H1 (cell line): ENCODE data around the gene SERPINA10. TPM values are rescaled to one million over a fixed set of nuclear protein-coding genes. Genes with fewer than 3 reads are reported as not detected.

Experiments
- CTCF ChIA-PET: fragments of 300-600 bp; sonication (Branson Sonifier 250); formaldehyde crosslinking; loops from one replicate; lab custom pipeline; 2021; ENCODE audit not compliant: partially characterized antibody; lab: Charles Lee
- POLR2A ChIA-PET: fragments of 300-600 bp; sonication (Branson Sonifier 250); formaldehyde crosslinking; loops from one replicate; lab custom pipeline; 2021; ENCODE audit warnings: inconsistent platforms; ENCODE audit not compliant: partially characterized antibody; lab: Charles Lee
- DNase-seq, 2 experiments: peaks; one replicate each; pipeline versions ENCODE4 v3.0.0 to v3.0.0-alpha.2; 2010 to 2022; ENCODE audit warnings: low spot score in 2 of 2, low read depth in 1 of 2, mixed read lengths in 1 of 2
- FAIRE-seq: peaks from 2 replicates; lab custom pipeline; 2011; peaks lifted over from hg19 to GRCh38; lab: Jason Lieb, UNC
- H2AFZ ChIP-seq: 2 replicates; pipeline ENCODE4 v1.8.1; 2012; ENCODE audit warnings: low read length, inconsistent platforms
- H2AK5ac ChIP-seq: 2 replicates; pipeline ENCODE4 v1.6.1; 2013; ENCODE audit warnings: low read depth, low read length
- H2BK120ac ChIP-seq: replicated peaks from 2 replicates; pipeline ENCODE3; 2013; ENCODE audit warnings: low read depth, low read length, inconsistent platforms
- H2BK12ac ChIP-seq: 2 replicates; pipeline ENCODE4 v1.6.1; 2013; ENCODE audit warnings: low read depth, low read length
- H2BK15ac ChIP-seq: 2 replicates; pipeline ENCODE4 v1.6.1; 2013; ENCODE audit warnings: low read length
- H2BK20ac ChIP-seq: 2 replicates; pipeline ENCODE4 v1.6.1; 2013; ENCODE audit warnings: low read length
- H2BK5ac ChIP-seq: 2 replicates; pipeline ENCODE4 v1.6.1; 2013; ENCODE audit warnings: low read depth, low read length
- H3K14ac ChIP-seq: 2 replicates; pipeline ENCODE4 v1.6.1; 2013; ENCODE audit warnings: inconsistent platforms; ENCODE audit not compliant: insufficient read length
- H3K18ac ChIP-seq: 2 replicates; pipeline ENCODE4 v1.6.1; 2013; ENCODE audit warnings: low read length; ENCODE audit errors: extremely low read depth
- H3K23ac ChIP-seq: 2 replicates; pipeline ENCODE4 v1.6.1; 2013; ENCODE audit warnings: inconsistent platforms; ENCODE audit not compliant: insufficient read length
- H3K23me2 ChIP-seq: 2 replicates; pipeline ENCODE4 v1.6.1; 2013; ENCODE audit warnings: low read depth, low read length
- H3K27ac ChIP-seq: 2 replicates; pipeline ENCODE4 v1.6.1; 2011; ENCODE audit warnings: low read depth, low read length, inconsistent platforms
- H3K27me3 ChIP-seq, 4 experiments: replicated peaks in 1 of 4; 1 replicate in 1 of 4; 2 replicates in 3 of 4; pipeline versions ENCODE4 v1.6.1 to v1.8.1; 2011 to 2013; ENCODE audit warnings: low read length in 3 of 4, mild to moderate bottlenecking in 3 of 4, inconsistent platforms in 2 of 4, mixed read lengths in 2 of 4, moderate library complexity in 1 of 4; ENCODE audit not compliant: control insufficient read depth in 3 of 4, insufficient read depth in 3 of 4; ENCODE audit errors: extremely low read depth in 1 of 4
- H3K36me3 ChIP-seq, 4 experiments: 2 replicates each; pipeline versions ENCODE4 v1.6.1 to v1.8.1; 2011 to 2013; ENCODE audit warnings: mild to moderate bottlenecking in 4 of 4, low read length in 3 of 4, moderate library complexity in 2 of 4, control low read depth in 1 of 4, inconsistent platforms in 1 of 4; ENCODE audit not compliant: insufficient read depth in 4 of 4, control insufficient read depth in 2 of 4
- H3K4ac ChIP-seq: replicated peaks from 2 replicates; pipeline ENCODE3; 2013; ENCODE audit warnings: low read length, low read depth, mixed read lengths, inconsistent platforms; ENCODE audit not compliant: insufficient read length
- H3K4me1 ChIP-seq, 4 experiments: replicated peaks in 1 of 4; 1 replicate in 1 of 4; 2 replicates in 3 of 4; pipeline versions ENCODE4 v1.6.1 to v1.8.1; 2011 to 2013; ENCODE audit warnings: low read length in 3 of 4, inconsistent platforms in 2 of 4, mixed read lengths in 1 of 4; ENCODE audit not compliant: insufficient read depth in 4 of 4, control insufficient read depth in 3 of 4
- H3K4me2 ChIP-seq, 2 experiments: 2 replicates each; pipeline versions ENCODE4 v1.6.1 to v1.8.1; 2011 to 2013; ENCODE audit warnings: low read depth in 2 of 2, low read length in 2 of 2, control low read depth in 1 of 2, inconsistent platforms in 1 of 2, mild to moderate bottlenecking in 1 of 2; ENCODE audit not compliant: insufficient read depth in 1 of 2
- H3K4me3 ChIP-seq, 4 experiments: fragments of 200-600, 300-600 bp in 1 of 4; sonication (generic), shearing (Covaris generic), sonication (Bioruptor Twin) in 1 of 4; 2 replicates each; pipeline versions ENCODE4 v1.5.1 to v1.8.1; 2011 to 2016; ENCODE audit warnings: low read length in 4 of 4, low read depth in 3 of 4, control low read depth in 2 of 4, inconsistent platforms in 2 of 4, mild to moderate bottlenecking in 2 of 4, mixed read lengths in 1 of 4, moderate library complexity in 1 of 4; ENCODE audit not compliant: insufficient read depth in 2 of 4; ENCODE audit errors: extremely low read depth in 1 of 4
- H3K56ac ChIP-seq: replicated peaks from 2 replicates; pipeline ENCODE3; 2013; ENCODE audit warnings: low read depth, mild to moderate bottlenecking, mixed read lengths, low read length, inconsistent platforms; ENCODE audit not compliant: insufficient read length
- H3K79me1 ChIP-seq: 2 replicates; pipeline ENCODE4 v1.6.1; 2013; ENCODE audit warnings: low read depth, low read length, control low read depth
- H3K79me2 ChIP-seq, 2 experiments: 2 replicates each; pipeline versions ENCODE4 v1.6.1 to v1.8.1; 2012 to 2013; ENCODE audit warnings: low read length in 2 of 2, mild to moderate bottlenecking in 2 of 2, inconsistent platforms in 1 of 2; ENCODE audit not compliant: insufficient read depth in 2 of 2, control insufficient read depth in 1 of 2
- H3K9ac ChIP-seq, 4 experiments: replicated peaks in 1 of 4; 1 replicate in 1 of 4; 2 replicates in 3 of 4; pipeline versions ENCODE4 v1.6.1 to v1.8.1; 2011 to 2013; ENCODE audit warnings: low read depth in 3 of 4, low read length in 3 of 4, control low read depth in 2 of 4, mild to moderate bottlenecking in 2 of 4, moderate library complexity in 2 of 4, inconsistent platforms in 1 of 4; ENCODE audit errors: extremely low read depth in 1 of 4
- H3K9me3 ChIP-seq, 2 experiments: 2 replicates each; pipeline versions ENCODE4 v1.6.1 to v1.8.1; 2012 to 2013; ENCODE audit warnings: mild to moderate bottlenecking in 2 of 2, moderate library complexity in 2 of 2, control low read depth in 1 of 2, inconsistent platforms in 1 of 2, low read depth in 1 of 2, low read length in 1 of 2, mixed read lengths in 1 of 2; ENCODE audit not compliant: insufficient read depth in 2 of 2
- H4K20me1 ChIP-seq, 2 experiments: replicated peaks in 1 of 2; 2 replicates each; pipeline versions ENCODE3 to v1.8.1; 2011 to 2013; ENCODE audit warnings: inconsistent platforms in 2 of 2, low read length in 2 of 2, mild to moderate bottlenecking in 1 of 2; ENCODE audit not compliant: insufficient read depth in 2 of 2, control insufficient read depth in 1 of 2
- H4K5ac ChIP-seq: 2 replicates; pipeline ENCODE4 v1.6.1; 2013; ENCODE audit warnings: low read length, low read depth, mixed read lengths, inconsistent platforms; ENCODE audit not compliant: insufficient read length
- H4K8ac ChIP-seq: 2 replicates; pipeline ENCODE4 v1.8.0; 2013; ENCODE audit warnings: mild to moderate bottlenecking, moderate library complexity, low read length, inconsistent platforms; ENCODE audit not compliant: insufficient read depth; ENCODE audit errors: extremely low read depth
- H4K91ac ChIP-seq: replicated peaks from 2 replicates; pipeline ENCODE3; 2013; ENCODE audit warnings: low read length, mixed read lengths, inconsistent platforms; ENCODE audit not compliant: insufficient read length
- SP1 ChIP-seq: IDR thresholded peaks from 2 replicates; pipeline ENCODE4 v1.6.1; 2011; ENCODE audit warnings: low read depth, low read length
- WGBS, 2 experiments: shearing (Covaris generic) in 1 of 2; methylation state at CpG; one replicate each; pipeline versions ENCODE4 v1.1.6 to v1.1.7; 2013 to 2015; ENCODE audit warnings: low lambda C conversion rate in 2 of 2, mixed read lengths in 2 of 2, inconsistent platforms in 1 of 2, low coverage in 1 of 2, missing lambda C conversion rate in 1 of 2; ENCODE audit not compliant: insufficient replicate concordance in 2 of 2, insufficient coverage in 1 of 2, insufficient read length in 1 of 2; ENCODE audit errors: extremely low coverage in 1 of 2, missing lambda C conversion rate in 1 of 2; 5-methylcytosine and 5-hydroxymethylcytosine counted together
- polyA plus RNA-seq, 7 experiments: library from polyadenylated mRNA; depleted of rRNA in 3 of 7; stranded (reverse) in 5 of 7; unstranded in 2 of 7; fragments of >200 nt in 5 of 7; fragments of 200-250 nt in 2 of 7; gene quantifications; 1 replicate in 5 of 7; 2 replicates in 1 of 7; 4 replicates in 1 of 7; pipeline versions ENCODE4 v1.2.1 to v1.2.3, GENCODE V29; 2011 to 2013; ENCODE audit warnings: missing spikeins in 2 of 7, mixed read lengths in 2 of 7
- total RNA-seq: library from RNA; stranded (reverse); fragmentation: NEBNext Ultra II Directional; extraction: Animal tissue kit (Norgen Biotek cat#: 25700); gene quantifications from 2 replicates; pipeline ENCODE4 v1.2.1, GENCODE V29; 2021

Gene SERPINA10
- total and polyA plus RNA-seq, 2 of the 8 experiments (the other 6 are each of a cell fraction or from before 2014, with no cell fraction given), result not detected

GRCh38 chr14:94322648-94323570 is 29.8 kb upstream of the SERPINA10 start, which contains the start of gene SERPINA6:
Gene SERPINA6, minus strand, starts transcription at chr14:94323336. Its CDS starts 8,688 bp downstream, at chr14:94314648.
- CTCF ChIA-PET, result interaction anchor here (0.8 to 3.3 kb wide), 6 partner anchors 10 to 288 kb away, joined by 3 to 7 read pairs (median 4); no protein-coding TSS in a partner anchor

More at GRCh38 chr14:94322648-94323570, 29.8 kb upstream of the SERPINA10 start, which contains the start of gene SERPINA6:
- FAIRE-seq, result no peak
- Histone ChIP-seq H3K79me1 (no peaks in the 10 kb centered on the region), H2BK20ac (no peak within 1 kb of the TSS), H3K4ac (no peak within 1 kb of the TSS), H2BK12ac (no peak within 1 kb of the TSS), H4K5ac (no peak within 1 kb of the TSS), H3K27me3 (no peaks in the 10 kb centered on the region), H2AK5ac (no peak within 1 kb of the TSS), H3K9me3 (no peaks in the 10 kb centered on the region), H2BK5ac (no peak within 1 kb of the TSS), H3K9ac (no peak within 1 kb of the TSS), H3K18ac (no peak within 1 kb of the TSS), H4K8ac (0 out of 2 replicates have a peak within 1 kb of the TSS, but pooled peaks have one; percentile 35), H4K91ac (no peak within 1 kb of the TSS), H4K20me1 (no peaks in the 10 kb centered on the region), H3K79me2 (no peaks in the 10 kb centered on the region), H2AFZ (no peak within 1 kb of the TSS), H3K56ac (no peak within 1 kb of the TSS), H3K23ac (no peak within 1 kb of the TSS), H3K36me3 (no peaks in the 10 kb centered on the region), H2BK120ac (no peak within 1 kb of the TSS), H3K14ac (no peak within 1 kb of the TSS), H3K4me2 (no peak within 1 kb of the TSS), H3K23me2 (no peaks in the 10 kb centered on the region), H3K4me3 (no peak within 1 kb of the TSS), H3K4me1 (no peaks in the 10 kb centered on the region), H3K27ac (no peak within 1 kb of the TSS), H2BK15ac (no peak within 1 kb of the TSS)
- DNase-seq, result no peak
- 91% methylated on average over 15 of the region's 15 CpGs; no CpG with 5 or more reads in 1 of the 2 experiments for WGBS, 2 experiments
- POLR2A ChIA-PET, result no interaction called here
- no peak for TF ChIP-seq SP1
- TF ChIP-seq, all 59 proteins: peak for 0
